MM.1S (cell line): ENCODE measurements around the gene GNAQ.

Source experiments
- EZH2 ChIP-seq: fragments of 300-600 bp; sonication (generic); optimal IDR thresholded peaks from 2 replicates; pipeline ENCODE3; 2017; ENCODE audit warnings: low read depth, mild to moderate bottlenecking, antibody characterized with exemption, low read length, mixed read lengths
- EZH2phosphoT487 ChIP-seq: fragments of 300-600 bp; sonication (generic); IDR thresholded peaks from 2 replicates; pipeline ENCODE4 v1.6.1; 2018; ENCODE audit warnings: antibody characterized with exemption, low read length
- TF ChIP-seq, protein P1 (sequence below): fragments of 300-600 bp; sonication (generic); IDR thresholded peaks from 2 replicates; pipeline ENCODE4 v1.5.1; 2016; ENCODE audit warnings: antibody characterized with exemption, low read length, mixed read lengths

DNA sequence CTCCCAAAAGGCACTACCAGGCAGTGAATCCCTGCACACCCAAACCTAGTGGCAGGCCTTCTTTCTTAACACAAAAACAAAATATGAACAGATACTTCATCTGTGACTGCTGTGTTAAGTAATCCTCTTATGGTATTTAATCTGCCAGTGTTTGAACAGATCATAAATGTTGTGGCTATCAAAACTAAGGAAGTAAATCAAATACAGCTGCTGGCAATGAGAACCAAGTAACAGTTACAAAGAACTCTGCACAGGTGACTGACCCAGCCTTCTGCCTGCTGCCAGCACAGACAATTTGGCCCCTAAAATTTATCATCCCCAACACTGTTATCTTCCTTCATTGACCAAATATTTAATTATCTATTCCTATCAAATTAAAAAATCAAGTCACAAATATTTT lies 78.0 kb downstream of the GNAQ start:
- TF ChIP-seq EZH2phosphoT487 (no peak), EZH2 (no peak)
- TF ChIP-seq, protein P1, sequence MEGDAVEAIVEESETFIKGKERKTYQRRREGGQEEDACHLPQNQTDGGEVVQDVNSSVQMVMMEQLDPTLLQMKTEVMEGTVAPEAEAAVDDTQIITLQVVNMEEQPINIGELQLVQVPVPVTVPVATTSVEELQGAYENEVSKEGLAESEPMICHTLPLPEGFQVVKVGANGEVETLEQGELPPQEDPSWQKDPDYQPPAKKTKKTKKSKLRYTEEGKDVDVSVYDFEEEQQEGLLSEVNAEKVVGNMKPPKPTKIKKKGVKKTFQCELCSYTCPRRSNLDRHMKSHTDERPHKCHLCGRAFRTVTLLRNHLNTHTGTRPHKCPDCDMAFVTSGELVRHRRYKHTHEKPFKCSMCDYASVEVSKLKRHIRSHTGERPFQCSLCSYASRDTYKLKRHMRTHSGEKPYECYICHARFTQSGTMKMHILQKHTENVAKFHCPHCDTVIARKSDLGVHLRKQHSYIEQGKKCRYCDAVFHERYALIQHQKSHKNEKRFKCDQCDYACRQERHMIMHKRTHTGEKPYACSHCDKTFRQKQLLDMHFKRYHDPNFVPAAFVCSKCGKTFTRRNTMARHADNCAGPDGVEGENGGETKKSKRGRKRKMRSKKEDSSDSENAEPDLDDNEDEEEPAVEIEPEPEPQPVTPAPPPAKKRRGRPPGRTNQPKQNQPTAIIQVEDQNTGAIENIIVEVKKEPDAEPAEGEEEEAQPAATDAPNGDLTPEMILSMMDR = no peak
